ENCODE measurements around the gene IDH2.

IDH2 gene

GRCh38 chr15:90101130-90101968 is 919 bp downstream of the IDH2 start:
- DNase-seq (ENCODE audit: low read depth): no peak
- peak overlapping the region; percentile 59 for H3K4me3 ChIP-seq (replicated peaks; ENCODE audit: low read depth, low read length)
- TF ChIP-seq CTCF (IDR thresholded peaks at IDR 0.05; ENCODE audit: low read length, missing control alignments): no peak

- no peak for TF ChIP-seq CTCF (IDR thresholded peaks at IDR 0.05; ENCODE audit: low read length, missing control alignments)
- no peak overlapping the region for H3K4me3 ChIP-seq (replicated peaks; ENCODE audit: low read depth, low read length)
- peak; percentile 58 for DNase-seq (ENCODE audit: low read depth)
These were observed 2.1 kb downstream of the IDH2 start for GRCh38 chr15:90099868-90100831.

GRCh38 chr15:90099072-90099867 is 3.0 kb downstream of the IDH2 start:
- DNase-seq (ENCODE audit: low read depth): no peak
- H3K4me3 ChIP-seq (replicated peaks; ENCODE audit: low read depth, low read length): no peak overlapping the region
- no peak for TF ChIP-seq CTCF (IDR thresholded peaks at IDR 0.05; ENCODE audit: low read length, missing control alignments)

GRCh38 chr15:90097475-90097874 is 4.8 kb downstream of the IDH2 start:
- no peak for TF ChIP-seq CTCF (IDR thresholded peaks at IDR 0.05; ENCODE audit: low read length, missing control alignments)
- no peak for DNase-seq (ENCODE audit: low read depth)
- no peak overlapping the region for H3K4me3 ChIP-seq (replicated peaks; ENCODE audit: low read depth, low read length)

- DNase-seq (ENCODE audit: low read depth): no peak
- TF ChIP-seq CTCF (IDR thresholded peaks at IDR 0.05; ENCODE audit: low read length, missing control alignments): no peak
- no peak overlapping the region for H3K4me3 ChIP-seq (replicated peaks; ENCODE audit: low read depth, low read length)
These were observed 6.7 kb downstream of the IDH2 start for GRCh38 chr15:90095521-90095959.

- DNase-seq (ENCODE audit: low read depth): no peak
- H3K4me3 ChIP-seq (replicated peaks; ENCODE audit: low read depth, low read length): no peak overlapping the region
- no peak for TF ChIP-seq CTCF (IDR thresholded peaks at IDR 0.05; ENCODE audit: low read length, missing control alignments)
These were observed 10.9 kb downstream of the IDH2 start for GRCh38 chr15:90091156-90091931.
